ENCODE data around the gene PACSIN3.

PACSIN3 gene

GRCh38 chr11:47132981-47133380 lies 53.3 kb downstream of the PACSIN3 start:
- H3K36me3 ChIP-seq (ENCODE audit: insufficient read depth, low read length): peaks cover 7% of the 10 kb centered on the region; the same call in 1 of the 2 replicates
- H2AFZ ChIP-seq (ENCODE audit: low read length): no peak overlapping the region
- peaks cover 29% of the 10 kb centered on the region for H3K4me1 ChIP-seq (ENCODE audit: insufficient read depth, low read length, severe bottlenecking)
- no peaks in the 10 kb centered on the region for H3K9me2 ChIP-seq (ENCODE audit: low read depth, low read length)
- H3K4me3 ChIP-seq (ENCODE audit: low read depth, low read length, poor library complexity, severe bottlenecking): no peak overlapping the region
- no peaks in the 10 kb centered on the region for H4K20me1 ChIP-seq (ENCODE audit: insufficient read depth, low read length)
- H3K27ac ChIP-seq (ENCODE audit: low read depth, low read length, poor library complexity, severe bottlenecking): no peak overlapping the region
- H3K4me2 ChIP-seq (ENCODE audit: low read length): no peak overlapping the region
- no peak overlapping the region for H3K9ac ChIP-seq (ENCODE audit: low read length)
- H3F3A ChIP-seq (ENCODE audit: insufficient read depth, low read length): no peaks in the 10 kb centered on the region
- H3K9me3 ChIP-seq (ENCODE audit: low read length): no peaks in the 10 kb centered on the region
- no peaks in the 10 kb centered on the region for H3K27me3 ChIP-seq (ENCODE audit: insufficient read depth, low read length)
- no peaks in the 10 kb centered on the region for H3K79me2 ChIP-seq (ENCODE audit: insufficient read depth, low read length)
- TF ChIP-seq CTCF (IDR thresholded peaks at IDR 0.05; ENCODE audit: low read length): no peak
- no peak for TF ChIP-seq EZH2 (IDR thresholded peaks at IDR 0.05; ENCODE audit: borderline replicate concordance, low read length)

GRCh38 chr11:47132490-47132889 lies 53.7 kb downstream of the PACSIN3 start:
- TF ChIP-seq EZH2 (IDR thresholded peaks at IDR 0.05; ENCODE audit: borderline replicate concordance, low read length): no peak
- TF ChIP-seq CTCF (IDR thresholded peaks at IDR 0.05; ENCODE audit: low read length): no peak
- H3K27ac ChIP-seq (ENCODE audit: low read depth, low read length, poor library complexity, severe bottlenecking): no peak overlapping the region
- H3K9me3 ChIP-seq (ENCODE audit: low read length): no peaks in the 10 kb centered on the region
- H3F3A ChIP-seq (ENCODE audit: insufficient read depth, low read length): no peaks in the 10 kb centered on the region
- no peak overlapping the region for H2AFZ ChIP-seq (ENCODE audit: low read length)
- H3K9me2 ChIP-seq (ENCODE audit: low read depth, low read length): no peaks in the 10 kb centered on the region
- no peaks in the 10 kb centered on the region for H3K79me2 ChIP-seq (ENCODE audit: insufficient read depth, low read length)
- no peaks in the 10 kb centered on the region for H3K27me3 ChIP-seq (ENCODE audit: insufficient read depth, low read length)
- H3K4me1 ChIP-seq (ENCODE audit: insufficient read depth, low read length, severe bottlenecking): peaks cover 29% of the 10 kb centered on the region
- H4K20me1 ChIP-seq (ENCODE audit: insufficient read depth, low read length): no peaks in the 10 kb centered on the region
- no peak overlapping the region for H3K9ac ChIP-seq (ENCODE audit: low read length)
- H3K36me3 ChIP-seq (ENCODE audit: insufficient read depth, low read length): 0 out of 2 replicates have a peak, but pooled peaks cover 2% of the 10 kb centered on the region
- H3K4me2 ChIP-seq (ENCODE audit: low read length): no peak overlapping the region
- no peak overlapping the region for H3K4me3 ChIP-seq (ENCODE audit: low read depth, low read length, poor library complexity, severe bottlenecking)

- Histone ChIP-seq H3K27ac (ENCODE audit: low read depth, low read length, poor library complexity, severe bottlenecking) (peak overlapping the region; percentile 52), H3K4me1 (ENCODE audit: insufficient read depth, low read length, severe bottlenecking) (peaks cover 35% of the 10 kb centered on the region), H3K4me3 (ENCODE audit: low read depth, low read length, poor library complexity, severe bottlenecking) (no peak overlapping the region), H3K4me2 (ENCODE audit: low read length) (no peak overlapping the region), H3K9ac (ENCODE audit: low read length) (no peak overlapping the region), H3K9me3 (ENCODE audit: low read length) (no peaks in the 10 kb centered on the region), H2AFZ (ENCODE audit: low read length) (no peak overlapping the region), H3K27me3 (ENCODE audit: insufficient read depth, low read length) (no peaks in the 10 kb centered on the region), H3K36me3 (ENCODE audit: insufficient read depth, low read length) (no peaks in the 10 kb centered on the region), H3F3A (ENCODE audit: insufficient read depth, low read length) (no peaks in the 10 kb centered on the region), H3K9me2 (ENCODE audit: low read depth, low read length) (no peaks in the 10 kb centered on the region), H4K20me1 (ENCODE audit: insufficient read depth, low read length) (no peaks in the 10 kb centered on the region), H3K79me2 (ENCODE audit: insufficient read depth, low read length) (no peaks in the 10 kb centered on the region)
- TF ChIP-seq CTCF (IDR thresholded peaks at IDR 0.05; ENCODE audit: low read length) (no peak), EZH2 (IDR thresholded peaks at IDR 0.05; ENCODE audit: borderline replicate concordance, low read length) (no peak)
Observed at GRCh38 chr11:47131136-47131535, 55.1 kb downstream of the PACSIN3 start.

Measured in OCI-LY1 (cell line).